Small intestine (tissue), 7 donors: ENCODE measurements around the gene CNPY2. TPM values are rescaled to one million over a fixed set of nuclear protein-coding genes. Genes with fewer than 3 reads are reported as not detected.

ENCODE experiments used
- DNase-seq, 2 donors: peaks; one replicate each; pipeline versions ENCODE4 v3.0.0 to v3.0.0-alpha.2; 2013
- FAIRE-seq: peaks from 2 replicates; lab custom pipeline; 2012; peaks lifted over from hg19 to GRCh38; lab: Jason Lieb, UNC
- H3K27ac ChIP-seq, 3 donors: one replicate each; pipeline ENCODE4 v1.5.1; 2013; ENCODE audit warnings: low read length in 2 of 3, mild to moderate bottlenecking in 2 of 3, control low read depth in 1 of 3, inconsistent platforms in 1 of 3, low read depth in 1 of 3, moderate library complexity in 1 of 3
- H3K27me3 ChIP-seq, 3 donors: one replicate each; pipeline ENCODE4 v1.6.1; 2013; ENCODE audit warnings: low read length in 3 of 3, inconsistent platforms in 1 of 3; ENCODE audit not compliant: control insufficient read depth in 3 of 3, insufficient read depth in 3 of 3
- H3K36me3 ChIP-seq, 3 donors: one replicate each; pipeline ENCODE4 v1.6.1; 2013; ENCODE audit warnings: low read length in 3 of 3, inconsistent platforms in 1 of 3, low read depth in 1 of 3, mild to moderate bottlenecking in 1 of 3, moderate library complexity in 1 of 3; ENCODE audit not compliant: control insufficient read depth in 3 of 3, insufficient read depth in 2 of 3
- H3K4me1 ChIP-seq, 3 donors: one replicate each; pipeline ENCODE4 v1.6.1; 2013; ENCODE audit warnings: low read length in 2 of 3, inconsistent platforms in 1 of 3, low read depth in 1 of 3, mild to moderate bottlenecking in 1 of 3, moderate library complexity in 1 of 3; ENCODE audit not compliant: control insufficient read depth in 3 of 3, insufficient read depth in 2 of 3
- H3K4me3 ChIP-seq, 3 donors: one replicate each; pipeline ENCODE4 v1.5.1; 2013; ENCODE audit warnings: low read length in 3 of 3, control low read depth in 1 of 3, inconsistent platforms in 1 of 3, low read depth in 1 of 3, mild to moderate bottlenecking in 1 of 3, moderate library complexity in 1 of 3
- H3K9me3 ChIP-seq, 2 donors: one replicate each; pipeline ENCODE4 v1.6.1; 2013; ENCODE audit warnings: low read depth in 1 of 2, low read length in 1 of 2; ENCODE audit not compliant: control insufficient read depth in 2 of 2, insufficient read depth in 1 of 2
- WGBS, 3 donors: extraction: QIAGEN DNeasy Blood & Tissue Kit; methylation state at CpG; one replicate each; pipeline ENCODE4 v1.1.7; 2013; 5-methylcytosine and 5-hydroxymethylcytosine counted together
- polyA plus RNA-seq, 4 donors: library from polyadenylated mRNA; stranded (reverse) in 3 of 4; unstranded in 1 of 4; fragments of 200-250 nt in 3 of 4; fragments of 120-200 nt in 1 of 4; gene quantifications; one replicate each; pipeline versions ENCODE4 v1.2.1 to v1.2.3, GENCODE V29; 2013
- donor health status: healthy with polysubstance abuse.
- donor health status: control.
- donor health status: control.
- donor health status: Bipolar disorder and iron deficiency.
- donor health status: healthy.

CNPY2 gene
- polyA plus RNA-seq, 4 donors = 80.0 to 195 (median 134) TPM

DNA sequence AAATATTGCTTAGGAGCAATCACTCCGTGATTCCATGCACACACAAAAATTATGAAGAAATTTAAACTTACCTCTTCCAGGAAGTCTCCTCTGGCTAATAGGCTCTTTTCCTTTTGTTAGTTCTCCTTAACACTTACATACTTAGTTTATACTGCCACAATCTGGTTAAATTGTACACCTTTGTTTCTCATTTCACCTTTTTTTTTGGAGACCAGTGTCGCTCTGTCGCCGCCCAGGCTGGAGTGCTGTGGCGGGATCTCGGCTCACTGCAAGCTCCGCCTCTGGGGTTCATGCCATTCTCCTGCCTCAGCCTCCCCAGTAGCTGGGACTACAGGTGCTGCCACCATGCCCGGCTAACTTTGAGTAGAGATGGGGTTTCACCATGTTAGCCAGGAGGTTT is 55.4 kb downstream of the CNPY2 start:
- DNase-seq (no peak), FAIRE-seq (no peak)
- H3K4me1 ChIP-seq = peaks cover 0 to 27% (median 3%) of the 10 kb centered on the region in 3 donors
- H3K4me3 ChIP-seq = no peak overlapping the region
- no peaks in the 10 kb centered on the region for H3K27me3 ChIP-seq
- H3K9me3 ChIP-seq = no peaks in the 10 kb centered on the region
- H3K36me3 ChIP-seq = peaks cover 0 to 19% (median 0%) of the 10 kb centered on the region in 3 donors
- H3K27ac ChIP-seq = no peak overlapping the region
- 92% methylated on average over 8 of the region's 8 CpGs for WGBS, 3 donors

Other genes with a start within 250 kb of the CNPY2 start
- gene ERBB3, start 235.8 kb downstream of the CNPY2 start, polyA plus RNA-seq = 100 to 1,000 TPM in 2 of 4 donors, 10 to 100 TPM in 2; 53.0 to 436 (median 106) TPM
- gene PA2G4, start 211.4 kb downstream of the CNPY2 start, polyA plus RNA-seq = 100 to 1,000 TPM in 2 of 4 donors, 10 to 100 TPM in 2; 63.7 to 156 (median 93.2) TPM
- gene RPL41, start 199.4 kb downstream of the CNPY2 start, polyA plus RNA-seq = 1,000 to 10,000 TPM; 3,267 to 7,277 (median 5,942) TPM
- 1 to 10 TPM; 1.1 to 4.0 (median 2.1) TPM for gene ZC3H10, start 197.7 kb downstream of the CNPY2 start, polyA plus RNA-seq
- gene ESYT1, start 187.7 kb downstream of the CNPY2 start, polyA plus RNA-seq = 10 to 100 TPM in 2 of 4 donors, 1 to 10 TPM in 2; 2.7 to 51.8 (median 23.7) TPM
- 10 to 100 TPM; 24.8 to 49.7 (median 29.9) TPM for gene MYL6B, start 163.4 kb downstream of the CNPY2 start, polyA plus RNA-seq
- gene MYL6, start 157.6 kb downstream of the CNPY2 start, polyA plus RNA-seq = 1,000 to 10,000 TPM; 1,147 to 4,316 (median 2,966) TPM
- 10 to 100 TPM; 18.6 to 67.5 (median 25.7) TPM for gene SMARCC2, start 126.5 kb downstream of the CNPY2 start, polyA plus RNA-seq
- 10 to 100 TPM; 11.4 to 31.2 (median 18.3) TPM for gene RNF41, start 94.1 kb downstream of the CNPY2 start, polyA plus RNA-seq
- gene NABP2, start 91.6 kb downstream of the CNPY2 start, polyA plus RNA-seq = 10 to 100 TPM; 28.7 to 47.4 (median 34.5) TPM
- 100 to 1,000 TPM; 178 to 689 (median 367) TPM for gene SLC39A5, start 85.9 kb downstream of the CNPY2 start, polyA plus RNA-seq
- 10 to 100 TPM in 2 of 4 donors, 1 to 10 TPM in 2; 5.1 to 23.9 (median 10.3) TPM for gene ANKRD52, start 57.6 kb downstream of the CNPY2 start, polyA plus RNA-seq
- 10 to 100 TPM in 2 of 4 donors, 1 to 10 TPM in 2; 5.4 to 10.5 (median 8.0) TPM for gene COQ10A, start 49.0 kb downstream of the CNPY2 start, polyA plus RNA-seq
- 100 to 1,000 TPM in 3 of 4 donors, 10 to 100 TPM in 1; 94.6 to 138 (median 117) TPM for gene CS, start 15.7 kb downstream of the CNPY2 start, polyA plus RNA-seq
- 10 to 100 TPM; 20.8 to 84.2 (median 31.1) TPM for gene PAN2, start 18.0 kb upstream of the CNPY2 start, polyA plus RNA-seq
- under 1 TPM in 2 of 4 donors, not detected in 2; 0.57 to 0.92 TPM for gene IL23A, start 22.9 kb upstream of the CNPY2 start, polyA plus RNA-seq
- gene STAT2, start 44.1 kb upstream of the CNPY2 start, polyA plus RNA-seq = 100 to 1,000 TPM in 1 of 4 donors, 10 to 100 TPM in 3; 28.9 to 120 (median 42.7) TPM
- gene APOF, start 46.9 kb upstream of the CNPY2 start, polyA plus RNA-seq = under 1 TPM in 1 of 4 donors, not detected in 3; 0.19 TPM
- gene TIMELESS, start 133.4 kb upstream of the CNPY2 start, polyA plus RNA-seq = 10 to 100 TPM in 2 of 4 donors, 1 to 10 TPM in 2; 3.2 to 21.6 (median 8.6) TPM
- gene MIP, start 138.7 kb upstream of the CNPY2 start, polyA plus RNA-seq = under 1 TPM in 2 of 4 donors, not detected in 2; 0.06 to 0.07 TPM
- gene SPRYD4, start 152.6 kb upstream of the CNPY2 start, polyA plus RNA-seq = 1 to 10 TPM; 1.4 to 4.7 (median 2.6) TPM
- gene GLS2, start 172.2 kb upstream of the CNPY2 start, polyA plus RNA-seq = 1 to 10 TPM in 2 of 4 donors, under 1 TPM in 2; 0.54 to 2.1 (median 0.87) TPM
- gene RBMS2, start 205.8 kb upstream of the CNPY2 start, polyA plus RNA-seq = 10 to 100 TPM in 1 of 4 donors, 1 to 10 TPM in 3; 2.0 to 23.4 (median 5.8) TPM